Activated CD4-positive, alpha-beta T cell treated with anti-CD3 and anti-CD28 coated beads for 36 hours (primary cell): ENCODE data around the gene ASCC1. TPM values are rescaled to one million over a fixed set of nuclear protein-coding genes. Genes with fewer than 3 reads are reported as not detected.

Experiments
- ATAC-seq: fragments of 200-7000 bp; cut with Tn5 transposase; one replicate; pipeline ENCODE4 v1.10.0; 2021; ENCODE audit warnings: mild to moderate bottlenecking, moderate library complexity
- CTCF ChIA-PET: fragments of 350-600 bp; sonication (Branson Sonifier 250); formaldehyde crosslinking; loops from one replicate; lab custom pipeline; 2021; ENCODE audit warnings: antibody characterized with exemption; lab: Charles Lee
- POLR2A ChIA-PET: fragments of 350-600 bp; sonication (Branson Sonifier 250); formaldehyde crosslinking; loops from one replicate; lab custom pipeline; 2021; ENCODE audit warnings: antibody characterized with exemption, inconsistent platforms; lab: Charles Lee
- DNase-seq: peaks from one replicate; pipeline ENCODE4 v3.0.0-alpha.2; 2020
- H3K27ac Mint-ChIP-seq: one replicate; pipeline ENCODE4 v1.8.0; 2021; ENCODE audit warnings: mixed read lengths
- H3K27me3 Mint-ChIP-seq: one replicate; pipeline ENCODE4 v1.8.0; 2021; ENCODE audit warnings: mixed read lengths
- H3K36me3 Mint-ChIP-seq: one replicate; pipeline ENCODE4 v1.8.0; 2021; ENCODE audit warnings: low read depth, mixed read lengths
- H3K4me1 Mint-ChIP-seq: one replicate; pipeline ENCODE4 v1.8.0; 2021; ENCODE audit warnings: mixed read lengths
- H3K4me3 Mint-ChIP-seq: one replicate; pipeline ENCODE4 v1.8.0; 2021; ENCODE audit warnings: mild to moderate bottlenecking, moderate library complexity, mixed read lengths
- H3K9me3 Mint-ChIP-seq: one replicate; pipeline ENCODE4 v1.8.0; 2021; ENCODE audit warnings: low read depth, mixed read lengths
- intact Hi-C, 2 experiments: fragments of 100-400 bp; cut with DNase I in 1 of 2; cut with micrococcal nuclease in 1 of 2; formaldehyde crosslinking; loops; one replicate each; pipeline versions ENCODE4 v1.14.2 to v1.15.1; 2022 to 2024; cut with DNase I, micrococcal nuclease
- total RNA-seq, 2 experiments: library from RNA; stranded (reverse); gene quantifications; one replicate each; pipeline ENCODE4 v1.2.3, GENCODE V29; 2021

The ASCC1 gene
- 10 to 100 TPM; 67.8 to 68.9 TPM for total RNA-seq

- H3K36me3 Mint-ChIP-seq, result peaks cover 40% of the 10 kb centered on the region
- H3K27ac Mint-ChIP-seq, result peak within 1 kb of the TSS; percentile 97
- ATAC-seq, result peak; percentile 77
- H3K4me1 Mint-ChIP-seq, result peaks cover 48% of the 10 kb centered on the region
- no peaks in the 10 kb centered on the region for H3K9me3 Mint-ChIP-seq
- ChIA-PET POLR2A (interaction anchor here (0.5 to 1.7 kb wide), 12 partner anchors 13 to 477 kb away, joined by 3 to 12 read pairs (median 4); partner anchors contain the start of gene DDIT4), CTCF (interaction anchor here (0.6 to 2.5 kb wide), 14 partner anchors 9 to 167 kb away, joined by 3 to 13 read pairs (median 4); partner anchors contain the start of gene DNAJB12)
- H3K4me3 Mint-ChIP-seq, result peak within 1 kb of the TSS; percentile 91
- DNase-seq, result peak; percentile 96
- intact Hi-C loops, result loop anchor here (1.0 to 5.0 kb wide), 11 partner anchors 44 to 1031 kb away; partner anchors contain the start of genes DDIT4 (in 1 of the 2), DNAJC9 (in 1 of the 2), MCU (in 1 of the 2) and MICU1 (in 1 of the 2)
- no peaks in the 10 kb centered on the region for H3K27me3 Mint-ChIP-seq
Measured at GRCh38 chr10:72215611-72216549, at the start of gene ASCC1, which contains the start of gene ANAPC16. Gene ASCC1 (minus strand): TSS chr10:72216276. CDS start chr10:72213298, 2,978 bp downstream. Gene ANAPC16 (plus strand): TSS chr10:72216012. CDS start chr10:72223915, 7,903 bp downstream.

- ATAC-seq (no peak), DNase-seq (no peak)
- Mint-ChIP-seq H3K36me3 (no peaks in the 10 kb centered on the region), H3K4me3 (no peak overlapping the region), H3K27me3 (no peaks in the 10 kb centered on the region), H3K4me1 (peaks cover 36% of the 10 kb centered on the region), H3K27ac (no peak overlapping the region), H3K9me3 (no peaks in the 10 kb centered on the region)
- POLR2A ChIA-PET, result no interaction called here
- intact Hi-C loops, result no loop called here
- CTCF ChIA-PET, result interaction anchor here (1.1 kb wide), 1 partner anchor 9 kb away, joined by 4 read pairs; no protein-coding TSS in a partner anchor
Measured at GRCh38 chr10:72265508-72265907, 49.4 kb upstream of the ASCC1 start.

- no peak for ATAC-seq
- intact Hi-C loops, result no loop called here
Measured at GRCh38 chr10:72264536-72264935, 48.5 kb upstream of the ASCC1 start.

GRCh38 chr10:72263613-72264241, 47.7 kb upstream of the ASCC1 start:
- H3K36me3 Mint-ChIP-seq, result no peaks in the 10 kb centered on the region
- peak overlapping the region; percentile 36 for H3K4me3 Mint-ChIP-seq
- intact Hi-C loops, result no loop called here
- ATAC-seq, result no peak
- ChIA-PET CTCF (interaction anchor here (0.6 to 1.3 kb wide), 4 partner anchors 28 to 73 kb away, joined by 3 to 8 read pairs (median 4); no protein-coding TSS in a partner anchor), POLR2A (interaction anchor here (1.1 kb wide), 1 partner anchor 10 kb away, joined by 3 read pairs; no protein-coding TSS in a partner anchor)
- H3K27ac Mint-ChIP-seq, result peak overlapping the region; percentile 92
- H3K4me1 Mint-ChIP-seq, result peaks cover 49% of the 10 kb centered on the region
- no peaks in the 10 kb centered on the region for H3K27me3 Mint-ChIP-seq
- H3K9me3 Mint-ChIP-seq, result no peaks in the 10 kb centered on the region
- DNase-seq, result peak; percentile 57

More at GRCh38 chr10:72264536-72264935, 48.5 kb upstream of the ASCC1 start:
- CTCF ChIA-PET, result interaction anchor here (0.5 to 1.3 kb wide), 5 partner anchors 11 to 72 kb away, joined by 3 to 8 read pairs (median 3); no protein-coding TSS in a partner anchor
- Mint-ChIP-seq H3K4me3 (no peak overlapping the region), H3K9me3 (no peaks in the 10 kb centered on the region), H3K36me3 (no peaks in the 10 kb centered on the region), H3K4me1 (peaks cover 42% of the 10 kb centered on the region), H3K27me3 (no peaks in the 10 kb centered on the region), H3K27ac (peak overlapping the region; percentile 47)
- POLR2A ChIA-PET, result interaction anchor here (1.1 kb wide), 1 partner anchor 9 kb away, joined by 3 read pairs; no protein-coding TSS in a partner anchor
- no peak for DNase-seq

- POLR2A ChIA-PET, result interaction anchor here (1.8 to 3.3 kb wide), 4 partner anchors 11 to 65 kb away, joined by 10 to 34 read pairs (median 23); partner anchors contain the start of gene DDIT4
- H3K9me3 Mint-ChIP-seq, result no peaks in the 10 kb centered on the region
- intact Hi-C loops, result loop anchor here (1.0 to 2.0 kb wide), 9 partner anchors 11 to 489 kb away; partner anchors contain the start of genes DDIT4 (in 2 of the 2) and VSIR (in 1 of the 2)
- DNase-seq, result no peak
- no peaks in the 10 kb centered on the region for H3K36me3 Mint-ChIP-seq
- peak overlapping the region; percentile 78 for H3K4me3 Mint-ChIP-seq
- CTCF ChIA-PET, result interaction anchor here (0.6 to 2.5 kb wide), 7 partner anchors 29 to 199 kb away, joined by 3 to 13 read pairs (median 5); no protein-coding TSS in a partner anchor
- no peaks in the 10 kb centered on the region for H3K27me3 Mint-ChIP-seq
- H3K27ac Mint-ChIP-seq, result peak overlapping the region; percentile 97
- H3K4me1 Mint-ChIP-seq, result peaks cover 61% of the 10 kb centered on the region
- peak; percentile 46 for ATAC-seq
Measured at GRCh38 chr10:72261784-72262404, 45.8 kb upstream of the ASCC1 start.

- CTCF ChIA-PET, result interaction anchor here (0.7 to 3.3 kb wide), 15 partner anchors 11 to 207 kb away, joined by 3 to 18 read pairs (median 5); partner anchors contain the start of gene DDIT4
- peak; percentile 83 for DNase-seq
- ATAC-seq, result peak; percentile 57
- Mint-ChIP-seq H3K4me3 (peak overlapping the region; percentile 78), H3K36me3 (no peaks in the 10 kb centered on the region), H3K9me3 (no peaks in the 10 kb centered on the region), H3K4me1 (peaks cover 66% of the 10 kb centered on the region), H3K27me3 (no peaks in the 10 kb centered on the region), H3K27ac (peak overlapping the region; percentile 97)
- POLR2A ChIA-PET, result interaction anchor here (0.7 to 3.3 kb wide), 17 partner anchors 12 to 182 kb away, joined by 3 to 34 read pairs (median 8); partner anchors contain the start of gene DDIT4
- intact Hi-C loops, result loop anchor here (1.0 to 2.0 kb wide), 12 partner anchors 12 to 488 kb away; partner anchors contain the start of genes DDIT4 (in 2 of the 2), ANAPC16 (in 1 of the 2), ASCC1 (in 1 of the 2) and VSIR (in 1 of the 2)
Measured at GRCh38 chr10:72260976-72261783, 45.1 kb upstream of the ASCC1 start.

- Mint-ChIP-seq H3K4me3 (peak overlapping the region; percentile 78), H3K27me3 (no peaks in the 10 kb centered on the region), H3K27ac (peak overlapping the region; percentile 97), H3K4me1 (peaks cover 69% of the 10 kb centered on the region), H3K9me3 (no peaks in the 10 kb centered on the region), H3K36me3 (no peaks in the 10 kb centered on the region)
- intact Hi-C loops, result loop anchor here (1.0 to 2.0 kb wide), 6 partner anchors 12 to 488 kb away; partner anchors contain the start of genes ANAPC16 (in 1 of the 2), ASCC1 (in 1 of the 2) and VSIR (in 1 of the 2)
- DNase-seq (peak; percentile 97), ATAC-seq (peak; percentile 75)
- CTCF ChIA-PET, result interaction anchor here (0.6 to 3.3 kb wide), 17 partner anchors 9 to 443 kb away, joined by 3 to 18 read pairs (median 5); partner anchors contain the start of gene DDIT4
- POLR2A ChIA-PET, result interaction anchor here (0.6 to 3.3 kb wide), 18 partner anchors 12 to 181 kb away, joined by 3 to 34 read pairs (median 7); partner anchors contain the start of genes DDIT4 and DNAJB12
Measured at GRCh38 chr10:72260239-72260975, 44.3 kb upstream of the ASCC1 start.

- intact Hi-C loops, result loop anchor here (1.0 to 2.0 kb wide), 6 partner anchors 11 to 487 kb away; partner anchors contain the start of genes ANAPC16 (in 1 of the 2), ASCC1 (in 1 of the 2) and VSIR (in 1 of the 2)
- Mint-ChIP-seq H3K9me3 (no peaks in the 10 kb centered on the region), H3K27ac (peak overlapping the region; percentile 97), H3K36me3 (no peaks in the 10 kb centered on the region), H3K27me3 (no peaks in the 10 kb centered on the region), H3K4me1 (peaks cover 73% of the 10 kb centered on the region), H3K4me3 (peak overlapping the region; percentile 78)
- ChIA-PET POLR2A (interaction anchor here (0.6 to 3.3 kb wide), 11 partner anchors 11 to 180 kb away, joined by 3 to 34 read pairs (median 10); partner anchors contain the start of genes DDIT4 and DNAJB12), CTCF (interaction anchor here (0.6 to 3.3 kb wide), 14 partner anchors 8 to 91 kb away, joined by 3 to 18 read pairs (median 6); partner anchors contain the start of gene DDIT4)
- no peak for ATAC-seq
- peak; percentile 52 for DNase-seq
Measured at GRCh38 chr10:72259491-72260238, 43.6 kb upstream of the ASCC1 start.
